HUDEP-2 (cell line): ENCODE data around the gene RCL1.
"Not testable (repeated sequence)": the region's sequence is repeated elsewhere in the genome, so short reads cannot be mapped to it uniquely, and the experiment has no call there.

Experiments used
- DNase-seq, 76 experiments: peaks; one replicate each; lab custom pipeline; 2025; ENCODE audit not compliant: unreplicated experiment in 76 of 76; lab: John Stamatoyannopoulos, UW

Gene RCL1

DNA sequence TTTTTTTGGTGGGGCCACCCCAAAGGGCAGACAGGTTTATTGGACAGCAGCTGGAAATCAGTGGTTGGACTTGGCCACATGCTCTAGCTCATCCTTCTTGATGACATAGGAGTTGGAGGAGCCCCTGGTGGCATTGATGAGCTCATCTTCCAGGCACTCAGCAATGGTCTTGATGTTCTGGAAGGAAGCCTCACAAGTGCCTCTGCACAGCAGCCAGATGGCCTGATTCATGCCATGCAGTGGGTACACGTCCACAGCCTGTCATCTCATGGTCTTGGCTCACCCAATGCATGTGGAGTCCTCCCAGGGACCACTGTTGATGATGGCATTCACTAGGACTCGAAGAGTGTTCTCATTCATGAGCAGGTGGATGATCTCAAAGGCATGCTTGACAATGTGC is 11.3 kb upstream of the RCL1 start:
- no peak for DNase-seq

- DNase-seq = not testable (repeated sequence)
Observed at GRCh38 chr9:4783191-4783590, 9.6 kb upstream of the RCL1 start.

DNA sequence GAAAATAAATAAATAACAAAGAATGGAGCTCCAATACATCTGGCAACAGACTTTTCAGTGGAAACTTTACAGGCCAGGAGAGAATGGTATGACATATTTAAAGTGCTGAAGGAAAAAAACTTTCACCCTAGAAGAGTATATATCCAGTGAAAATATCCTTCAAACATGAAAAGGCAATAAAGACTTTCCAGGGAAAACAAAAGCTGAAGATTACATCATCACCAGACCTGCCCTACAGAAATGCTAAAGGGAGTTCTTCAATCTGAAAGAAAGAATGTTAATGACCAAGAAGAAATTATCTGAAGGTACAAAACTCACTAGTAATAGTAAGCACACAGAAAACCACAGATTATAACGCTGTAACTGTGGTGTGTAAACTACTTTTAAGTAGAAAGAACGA is 8.3 kb upstream of the RCL1 start:
- no peak for DNase-seq

- DNase-seq = no peak
Observed at GRCh38 chr9:4786599-4786998, 6.1 kb upstream of the RCL1 start.

- no peak for DNase-seq
Observed at GRCh38 chr9:4787876-4788275, 4.9 kb upstream of the RCL1 start.

- DNase-seq = no peak
Observed at GRCh38 chr9:4788703-4789102, 4.0 kb upstream of the RCL1 start.

- DNase-seq = peak in 1 of 76 experiments; percentile 49
Observed at GRCh38 chr9:4792054-4792571, 631 bp upstream of the RCL1 start.

- peak in 10 of 76 experiments; percentile 7 to 40 (median 22) for DNase-seq
Observed at GRCh38 chr9:4793459-4794395, 983 bp downstream of the RCL1 start.

GRCh38 chr9:4794691-4795090 is 1.9 kb downstream of the RCL1 start:
- no peak for DNase-seq

GRCh38 chr9:4795108-4795507 is 2.4 kb downstream of the RCL1 start:
- not testable (repeated sequence) for DNase-seq

DNA sequence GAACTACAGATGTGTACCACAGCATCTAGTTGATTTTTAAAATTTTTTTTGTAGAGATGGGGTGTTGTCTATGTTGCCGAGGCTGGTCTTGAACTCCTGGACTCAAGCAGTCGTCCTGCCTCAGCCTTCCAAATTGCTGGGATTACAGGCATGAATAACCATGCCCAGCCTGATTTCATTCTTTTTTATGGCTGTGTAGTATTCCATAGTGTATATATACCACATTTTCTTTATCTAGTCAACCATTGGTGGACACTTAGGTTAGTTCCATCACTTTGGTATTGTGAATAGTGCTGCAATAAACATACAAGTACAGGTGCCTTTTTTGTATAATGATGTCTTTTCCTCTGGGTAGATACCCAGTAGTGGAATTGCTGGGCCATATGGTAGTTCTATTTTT is 3.8 kb downstream of the RCL1 start:
- DNase-seq = no peak

DNA sequence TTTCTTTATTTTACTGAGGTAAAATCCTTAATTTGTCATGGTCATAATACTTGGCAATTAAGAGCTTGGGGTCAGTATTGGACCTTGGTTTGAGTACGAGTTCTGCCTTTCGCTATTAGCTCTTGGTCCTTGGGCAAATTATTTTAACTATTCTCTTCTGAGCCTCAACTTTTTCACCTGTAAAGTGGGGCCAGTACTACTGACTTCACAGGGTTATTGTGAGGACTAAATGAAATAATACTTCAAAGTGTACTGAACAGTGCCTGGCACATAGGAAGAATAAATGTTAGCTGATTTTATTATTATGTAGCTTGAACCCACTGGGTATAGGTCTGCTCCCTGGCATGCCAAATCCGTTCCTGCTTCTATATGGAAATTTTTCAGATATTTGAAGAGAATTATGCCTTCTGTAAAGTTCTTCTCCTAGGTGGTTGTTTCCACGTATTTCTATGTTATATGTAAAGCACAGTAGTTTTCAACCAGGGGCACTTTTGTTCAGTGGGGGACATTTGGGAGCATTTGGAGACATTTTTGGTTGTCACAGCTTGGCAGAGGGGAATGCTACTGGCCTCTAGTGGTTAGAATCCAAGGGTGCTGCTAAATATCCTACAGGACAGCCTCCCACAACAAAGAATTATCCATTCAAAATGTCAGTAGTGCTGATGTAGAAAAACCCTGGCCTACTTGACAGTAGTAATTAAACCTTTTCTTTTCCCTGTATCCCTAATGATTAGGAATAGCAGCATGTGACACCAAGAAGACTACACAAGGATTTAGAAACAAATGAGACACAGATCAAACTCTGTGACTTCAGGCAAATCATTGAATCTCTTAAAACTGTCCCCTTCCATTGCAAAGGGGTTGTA is 4.5 kb downstream of the RCL1 start:
- DNase-seq = peak in 43 of 76 experiments; percentile 12 to 73 (median 38)

DNA sequence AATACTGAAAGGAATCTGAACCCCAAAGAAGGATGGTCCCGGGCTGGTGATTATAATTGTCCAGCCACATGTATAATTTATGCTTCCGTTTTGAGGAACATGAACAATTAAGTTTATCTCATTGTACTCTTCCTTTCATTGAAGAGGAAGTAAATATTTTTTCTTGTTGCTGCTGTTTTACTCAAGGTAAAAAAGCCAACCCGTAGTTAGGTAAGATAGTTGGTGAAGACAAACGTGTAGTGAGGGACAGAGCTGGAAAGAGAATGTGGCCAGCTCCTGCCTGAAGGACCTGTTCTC is 5.1 kb downstream of the RCL1 start:
- peak in 1 of 76 experiments; percentile 25 for DNase-seq

- peak in 61 of 76 experiments; percentile 9 to 92 (median 66) for DNase-seq
Observed at GRCh38 chr9:4798281-4799032, 5.7 kb downstream of the RCL1 start.

- no peak for DNase-seq
Observed at GRCh38 chr9:4799033-4799430, 6.3 kb downstream of the RCL1 start.

DNA sequence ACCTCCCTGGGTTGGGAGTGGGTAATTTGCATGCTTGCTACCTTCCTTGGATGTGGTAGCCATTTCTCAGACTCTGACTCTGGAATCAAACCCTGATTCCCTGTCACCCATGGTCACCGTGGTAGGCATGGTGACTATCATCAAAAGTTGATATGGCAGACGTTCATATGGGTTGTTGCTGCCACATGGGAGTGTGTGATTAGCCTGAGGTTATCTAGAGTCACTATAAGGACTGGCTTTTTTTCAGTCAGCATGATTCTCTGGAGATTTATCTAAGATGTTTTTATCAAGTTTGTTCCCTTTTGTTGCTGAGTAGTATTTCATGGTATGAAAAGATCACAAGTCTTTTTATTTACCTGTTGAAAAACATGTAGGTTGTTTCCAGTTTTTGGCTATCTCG is 7.0 kb downstream of the RCL1 start:
- peak in 73 of 76 experiments; percentile 30 to 98 (median 81) for DNase-seq

- no peak for DNase-seq
Observed at GRCh38 chr9:4801156-4801555, 8.4 kb downstream of the RCL1 start.

DNA sequence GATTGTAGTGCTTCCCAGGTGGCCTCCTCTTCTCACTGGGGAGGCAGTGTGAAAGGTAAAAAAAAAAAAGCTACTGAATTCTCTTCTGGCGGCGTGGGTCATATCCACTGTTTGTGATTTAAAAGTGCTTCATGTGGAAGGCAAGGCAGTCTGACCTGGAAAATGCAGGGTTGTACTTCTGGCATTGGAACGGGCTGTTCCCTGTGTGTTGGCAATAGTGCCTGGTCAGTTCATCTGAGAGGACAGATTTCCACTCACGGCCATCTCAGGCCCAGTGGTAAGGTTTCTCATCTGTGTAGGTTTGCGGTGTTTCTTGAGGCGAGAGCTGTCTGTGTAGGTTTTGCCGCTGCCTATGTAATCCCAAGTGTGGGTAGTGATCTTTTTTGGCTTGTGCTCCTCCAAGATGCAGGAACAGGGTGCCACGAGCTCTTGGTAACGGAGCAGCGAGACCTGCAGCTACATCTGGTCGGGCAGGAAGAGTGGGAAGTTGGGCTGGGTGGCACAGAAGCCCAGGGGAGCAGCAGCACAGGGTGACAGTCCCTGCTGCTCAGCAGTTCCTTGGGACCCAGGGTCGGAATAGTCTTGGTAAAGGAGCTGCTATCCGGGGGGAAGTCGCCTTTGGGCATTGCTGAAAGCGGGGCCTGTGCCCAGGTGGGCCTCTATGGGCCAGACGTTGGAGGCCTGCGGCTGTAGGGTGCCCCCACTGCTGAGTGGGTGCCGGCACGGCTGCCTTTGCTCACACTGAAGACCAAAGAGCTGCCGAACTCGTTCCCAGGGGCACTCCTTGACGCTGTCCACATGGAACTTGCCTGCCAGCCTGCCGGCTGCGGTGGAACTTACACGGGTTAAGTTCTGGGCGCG is 11.2 kb downstream of the RCL1 start:
- DNase-seq = no peak

DNA sequence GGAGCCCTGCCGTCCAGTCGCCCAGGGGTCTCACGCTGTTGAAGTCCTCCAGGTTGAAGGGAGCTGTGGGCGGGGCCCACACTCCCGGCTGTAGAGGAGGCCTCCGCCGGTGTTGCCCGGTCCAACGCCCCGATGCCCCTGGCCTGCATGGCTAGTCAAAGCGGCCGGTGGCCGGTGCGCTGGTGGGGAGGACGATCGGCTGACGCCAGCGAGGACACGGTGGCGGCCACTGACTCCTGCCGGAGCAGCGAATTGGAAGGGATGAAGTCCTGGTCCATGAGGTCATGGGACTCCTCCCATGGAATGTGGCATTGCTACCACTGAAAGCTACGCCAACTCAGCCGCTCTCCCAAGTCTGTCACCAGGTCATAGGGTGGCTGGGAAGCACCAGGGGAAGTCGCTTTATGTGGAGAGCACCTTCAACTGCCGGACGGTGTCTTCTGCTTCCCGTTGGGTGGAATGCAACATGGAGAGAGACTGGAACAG is 11.8 kb downstream of the RCL1 start:
- DNase-seq = no peak
